ENCODE data around the gene CMIP. TPM values are rescaled to one million over a fixed set of nuclear protein-coding genes. Genes with fewer than 3 reads are reported as not detected.

Gene CMIP
- total RNA-seq, 4 donors from 2014 or later, result 44.6 to 152 (median 76.5) TPM

DNA sequence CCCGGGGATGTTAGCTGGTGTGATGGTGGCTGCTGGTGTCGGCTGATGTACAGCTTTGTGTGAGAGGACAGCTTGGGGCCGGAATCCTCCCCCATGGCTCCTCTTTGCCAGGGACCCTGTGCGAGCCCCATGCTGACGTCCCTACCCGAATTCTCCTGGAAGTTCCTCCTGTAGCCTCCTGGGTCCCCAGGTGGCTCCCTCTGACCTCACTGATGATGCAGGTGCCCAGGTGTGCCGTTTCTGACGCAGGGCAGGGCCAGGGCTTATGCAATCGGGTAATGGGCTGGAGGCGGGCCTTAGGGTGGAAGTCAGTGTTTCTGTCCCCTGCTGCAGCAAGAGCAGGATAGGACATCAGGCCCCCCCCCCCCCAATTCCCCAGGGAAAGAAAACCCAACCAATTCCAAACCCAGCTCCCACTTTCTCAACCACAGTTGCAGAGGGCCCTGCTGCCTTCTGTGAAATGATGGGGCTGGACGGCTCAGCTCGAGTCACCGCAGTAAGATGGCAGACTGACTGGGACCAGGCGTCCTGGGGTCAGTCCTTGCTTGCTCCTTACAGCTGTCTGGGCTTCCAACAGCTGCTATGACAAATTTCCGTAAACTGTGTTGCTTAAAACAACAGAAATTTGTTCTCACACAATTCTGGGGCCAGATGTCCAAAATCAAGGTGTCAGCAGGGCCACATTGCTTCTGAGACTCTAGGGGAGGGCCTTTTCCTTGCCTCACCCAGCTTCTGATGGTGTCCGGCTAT is 195.5 kb downstream of the CMIP start:
- no peak for DNase-seq
- Histone ChIP-seq H3K27ac (no peak overlapping the region), H3K4me3 (no peak overlapping the region), H3K36me3 (peaks cover 0 to 12% (median 0%) of the 10 kb centered on the region in 3 donors), H3K9me3 (no peaks in the 10 kb centered on the region), H3K27me3 (no peaks in the 10 kb centered on the region), H3K4me1 (peaks cover 0 to 16% (median 0%) of the 10 kb centered on the region in 4 donors)
- no peak for TF ChIP-seq POLR2A (IDR thresholded peaks at IDR 0.05)
- TF ChIP-seq, protein P1, sequence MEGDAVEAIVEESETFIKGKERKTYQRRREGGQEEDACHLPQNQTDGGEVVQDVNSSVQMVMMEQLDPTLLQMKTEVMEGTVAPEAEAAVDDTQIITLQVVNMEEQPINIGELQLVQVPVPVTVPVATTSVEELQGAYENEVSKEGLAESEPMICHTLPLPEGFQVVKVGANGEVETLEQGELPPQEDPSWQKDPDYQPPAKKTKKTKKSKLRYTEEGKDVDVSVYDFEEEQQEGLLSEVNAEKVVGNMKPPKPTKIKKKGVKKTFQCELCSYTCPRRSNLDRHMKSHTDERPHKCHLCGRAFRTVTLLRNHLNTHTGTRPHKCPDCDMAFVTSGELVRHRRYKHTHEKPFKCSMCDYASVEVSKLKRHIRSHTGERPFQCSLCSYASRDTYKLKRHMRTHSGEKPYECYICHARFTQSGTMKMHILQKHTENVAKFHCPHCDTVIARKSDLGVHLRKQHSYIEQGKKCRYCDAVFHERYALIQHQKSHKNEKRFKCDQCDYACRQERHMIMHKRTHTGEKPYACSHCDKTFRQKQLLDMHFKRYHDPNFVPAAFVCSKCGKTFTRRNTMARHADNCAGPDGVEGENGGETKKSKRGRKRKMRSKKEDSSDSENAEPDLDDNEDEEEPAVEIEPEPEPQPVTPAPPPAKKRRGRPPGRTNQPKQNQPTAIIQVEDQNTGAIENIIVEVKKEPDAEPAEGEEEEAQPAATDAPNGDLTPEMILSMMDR (IDR thresholded peaks at IDR 0.05), result no peak

DNA sequence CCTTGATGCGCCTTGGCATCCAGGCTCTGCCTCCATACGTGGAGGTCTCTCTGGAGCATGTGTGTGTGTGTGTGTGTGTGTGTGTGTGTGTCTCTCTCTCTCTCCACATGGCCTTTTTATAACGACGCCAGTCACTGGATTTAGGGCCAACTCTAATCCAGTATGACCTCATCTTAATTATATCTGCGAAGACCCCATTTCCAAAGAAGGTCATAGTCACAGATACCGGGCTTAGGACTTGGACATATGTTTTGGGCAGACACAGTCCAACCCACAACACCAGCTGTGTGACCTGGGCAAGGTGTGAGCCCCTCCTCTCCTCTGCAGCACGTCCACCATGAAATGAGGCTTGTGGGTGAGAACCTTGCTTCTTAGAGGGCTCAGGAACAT is 196.1 kb downstream of the CMIP start:
- no peak overlapping the region for H3K27ac ChIP-seq
- no peaks in the 10 kb centered on the region for H3K9me3 ChIP-seq
- TF ChIP-seq, protein P1 (IDR thresholded peaks at IDR 0.05), result no peak
- no peak for TF ChIP-seq POLR2A (IDR thresholded peaks at IDR 0.05)
- peaks cover 0 to 10% (median 0%) of the 10 kb centered on the region in 4 donors for H3K4me1 ChIP-seq
- DNase-seq, result no peak
- peaks cover 0 to 12% (median 0%) of the 10 kb centered on the region in 3 donors for H3K36me3 ChIP-seq
- H3K27me3 ChIP-seq, result no peaks in the 10 kb centered on the region
- no peak overlapping the region for H3K4me3 ChIP-seq

DNA sequence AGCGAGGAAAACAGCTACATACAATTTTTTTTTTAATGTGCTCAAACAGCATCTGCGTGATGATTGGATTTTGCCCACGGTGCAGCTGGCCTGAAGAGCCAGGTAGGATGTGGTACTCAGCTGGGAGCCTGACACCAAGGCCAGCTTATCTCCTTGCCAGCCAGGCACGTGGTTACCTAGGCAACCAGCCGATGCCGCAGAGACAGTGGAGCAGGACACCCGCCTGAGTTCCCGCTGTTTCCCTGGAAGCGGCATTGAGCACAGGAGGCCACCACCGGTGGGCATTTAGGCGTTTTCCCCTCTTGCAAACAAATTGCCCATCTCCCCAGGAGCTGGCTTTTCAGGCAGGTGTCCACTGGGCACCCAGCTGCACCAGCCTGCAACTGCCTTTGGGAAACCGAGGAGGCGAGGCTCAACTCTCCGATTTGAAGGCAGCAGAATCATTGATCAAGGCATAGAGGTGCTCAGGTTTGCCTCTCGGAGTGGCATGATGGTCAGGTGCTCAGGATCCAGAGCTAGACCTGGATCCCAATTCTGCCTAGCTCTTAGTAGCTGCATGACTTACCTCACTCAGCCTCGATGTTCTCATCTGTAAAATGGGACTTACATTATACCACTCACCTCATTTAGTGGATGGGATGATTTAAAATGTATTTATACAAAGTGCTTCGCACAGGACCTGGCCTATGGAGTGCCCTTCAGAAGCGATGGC is 196.9 kb downstream of the CMIP start:
- TF ChIP-seq, protein P1 (IDR thresholded peaks at IDR 0.05), result no peak
- TF ChIP-seq POLR2A (IDR thresholded peaks at IDR 0.05), result no peak

DNA sequence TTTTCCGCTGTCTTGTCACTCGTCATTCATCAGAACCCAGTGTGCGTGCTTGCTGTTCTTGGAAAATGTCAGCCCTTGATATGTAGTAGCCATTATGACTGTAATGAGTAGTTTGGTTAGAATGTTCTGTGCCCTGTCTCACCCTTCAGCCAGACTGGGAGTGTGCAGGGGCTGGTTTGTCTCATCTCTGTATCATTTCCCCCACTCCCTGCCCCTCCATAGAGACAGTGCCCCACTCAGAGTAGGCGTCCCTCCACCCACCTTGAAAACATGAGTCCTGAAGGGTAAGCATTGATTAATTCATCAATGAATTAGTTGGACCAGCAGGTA is 197.5 kb downstream of the CMIP start:
- no peak overlapping the region for H3K4me3 ChIP-seq
- no peaks in the 10 kb centered on the region for H3K27me3 ChIP-seq
- H3K27ac ChIP-seq, result no peak overlapping the region
- peaks cover 0 to 4% (median 0%) of the 10 kb centered on the region in 4 donors for H3K4me1 ChIP-seq
- H3K36me3 ChIP-seq, result peaks cover 0 to 12% (median 0%) of the 10 kb centered on the region in 3 donors
- no peak for DNase-seq
- no peaks in the 10 kb centered on the region for H3K9me3 ChIP-seq
- no peak for TF ChIP-seq POLR2A (IDR thresholded peaks at IDR 0.05)
- TF ChIP-seq, protein P1 (IDR thresholded peaks at IDR 0.05), result no peak

More for the DNA sequence above, 196.9 kb downstream of the CMIP start:
- H3K4me1 ChIP-seq, result peaks cover 0 to 4% (median 0%) of the 10 kb centered on the region in 4 donors
- no peak for DNase-seq
- no peaks in the 10 kb centered on the region for H3K27me3 ChIP-seq
- no peak overlapping the region for H3K27ac ChIP-seq
- H3K36me3 ChIP-seq, result peaks cover 0 to 12% (median 0%) of the 10 kb centered on the region in 3 donors
- H3K9me3 ChIP-seq, result no peaks in the 10 kb centered on the region
- H3K4me3 ChIP-seq, result no peak overlapping the region

DNA sequence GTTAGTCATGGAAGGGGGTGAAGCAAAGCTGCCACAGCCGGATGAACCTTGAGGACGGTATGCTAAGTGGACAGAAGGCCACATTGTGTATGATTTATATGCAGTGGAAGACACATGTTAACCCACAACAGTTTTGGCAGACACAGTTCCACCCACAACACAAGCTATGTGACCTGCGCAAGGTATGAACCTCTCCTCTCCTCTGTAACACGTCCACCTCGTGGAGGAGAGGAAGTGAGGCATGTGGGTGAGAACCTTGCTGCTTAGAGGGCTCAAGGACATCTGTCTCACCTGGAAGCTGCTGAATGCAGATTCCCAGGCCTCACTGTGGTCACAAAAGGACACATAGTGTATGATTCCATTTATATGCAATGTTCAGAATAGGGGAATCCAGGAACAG is 198.3 kb downstream of the CMIP start:
- no peak for DNase-seq
- TF ChIP-seq, protein P1 (IDR thresholded peaks at IDR 0.05), result no peak
- no peak for TF ChIP-seq POLR2A (IDR thresholded peaks at IDR 0.05)
- Histone ChIP-seq H3K4me1 (peaks cover 0 to 4% (median 0%) of the 10 kb centered on the region in 4 donors), H3K9me3 (no peaks in the 10 kb centered on the region), H3K36me3 (peaks cover 0 to 12% (median 0%) of the 10 kb centered on the region in 3 donors), H3K27me3 (no peaks in the 10 kb centered on the region), H3K27ac (no peak overlapping the region), H3K4me3 (no peak overlapping the region)

Measured in Peyer's patch (tissue), 4 donors.